ENCODE results near the gene NRP1.

NRP1 gene

DNA sequence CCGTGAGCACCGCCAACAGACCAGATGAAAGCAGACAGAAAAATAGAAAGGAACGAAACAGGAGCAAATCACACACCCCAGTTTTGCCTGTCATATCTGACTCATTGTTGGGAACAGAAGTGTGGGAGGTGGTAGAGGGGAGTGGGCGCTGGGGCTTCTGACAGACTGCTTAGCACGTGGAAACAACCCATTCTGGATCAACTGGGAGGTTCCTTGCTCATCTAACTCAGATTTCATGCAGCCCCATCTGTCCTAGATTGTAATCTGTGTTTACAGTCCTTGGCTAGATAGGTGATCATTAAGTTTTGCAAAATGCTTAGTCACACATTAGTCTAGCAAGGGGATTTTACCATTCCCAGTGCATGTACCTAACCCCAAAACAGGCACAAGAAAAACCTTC, 154.1 kb downstream of the NRP1 start:
- Histone ChIP-seq H3K27ac (ENCODE audit: low read depth, low read length) (no peak overlapping the region), H3K36me3 (ENCODE audit: control insufficient read depth, low read length) (no peaks in the 10 kb centered on the region), H3K9me3 (ENCODE audit: control insufficient read depth, insufficient read depth, low read length) (no peaks in the 10 kb centered on the region), H3K4me3 (ENCODE audit: low read length) (no peak overlapping the region), H3K79me2 (ENCODE audit: control insufficient read depth, low read length) (no peaks in the 10 kb centered on the region), H3K4me2 (ENCODE audit: low read length) (no peak overlapping the region), H3K9me2 (replicated peaks; ENCODE audit: control insufficient read depth, low read length) (no peaks in the 10 kb centered on the region), H3K27me3 (ENCODE audit: control insufficient read depth, low read length) (peaks cover 9% of the 10 kb centered on the region), H4K20me1 (ENCODE audit: control insufficient read depth, insufficient read depth, low read depth, low read length) (no peaks in the 10 kb centered on the region), H3K4me1 (ENCODE audit: control insufficient read depth, low read length) (no peaks in the 10 kb centered on the region), H3F3A (ENCODE audit: control insufficient read depth, insufficient read depth) (no peaks in the 10 kb centered on the region)
- TF ChIP-seq CTCF (IDR thresholded peaks at IDR 0.05; ENCODE audit: low read depth, low read length, poor library complexity, severe bottlenecking): no peak
- TF ChIP-seq EZH2phosphoT487 (IDR thresholded peaks at IDR 0.05; ENCODE audit: borderline replicate concordance, low read length): no peak

- Histone ChIP-seq H4K20me1 (ENCODE audit: control insufficient read depth, insufficient read depth, low read depth, low read length) (no peaks in the 10 kb centered on the region), H3K36me3 (ENCODE audit: control insufficient read depth, low read length) (no peaks in the 10 kb centered on the region), H3K27ac (ENCODE audit: low read depth, low read length) (no peak overlapping the region), H3K27me3 (ENCODE audit: control insufficient read depth, low read length) (peaks cover 9% of the 10 kb centered on the region), H3K4me1 (ENCODE audit: control insufficient read depth, low read length) (no peaks in the 10 kb centered on the region), H3K9me3 (ENCODE audit: control insufficient read depth, insufficient read depth, low read length) (no peaks in the 10 kb centered on the region), H3K4me3 (ENCODE audit: low read length) (no peak overlapping the region), H3K4me2 (ENCODE audit: low read length) (no peak overlapping the region), H3K79me2 (ENCODE audit: control insufficient read depth, low read length) (no peaks in the 10 kb centered on the region), H3F3A (ENCODE audit: control insufficient read depth, insufficient read depth) (no peaks in the 10 kb centered on the region), H3K9me2 (replicated peaks; ENCODE audit: control insufficient read depth, low read length) (no peaks in the 10 kb centered on the region)
- TF ChIP-seq EZH2phosphoT487 (IDR thresholded peaks at IDR 0.05; ENCODE audit: borderline replicate concordance, low read length) (no peak), CTCF (IDR thresholded peaks at IDR 0.05; ENCODE audit: low read depth, low read length, poor library complexity, severe bottlenecking) (no peak)
These were observed 155.4 kb downstream of the NRP1 start for GRCh38 chr10:33179067-33179466.

DNA sequence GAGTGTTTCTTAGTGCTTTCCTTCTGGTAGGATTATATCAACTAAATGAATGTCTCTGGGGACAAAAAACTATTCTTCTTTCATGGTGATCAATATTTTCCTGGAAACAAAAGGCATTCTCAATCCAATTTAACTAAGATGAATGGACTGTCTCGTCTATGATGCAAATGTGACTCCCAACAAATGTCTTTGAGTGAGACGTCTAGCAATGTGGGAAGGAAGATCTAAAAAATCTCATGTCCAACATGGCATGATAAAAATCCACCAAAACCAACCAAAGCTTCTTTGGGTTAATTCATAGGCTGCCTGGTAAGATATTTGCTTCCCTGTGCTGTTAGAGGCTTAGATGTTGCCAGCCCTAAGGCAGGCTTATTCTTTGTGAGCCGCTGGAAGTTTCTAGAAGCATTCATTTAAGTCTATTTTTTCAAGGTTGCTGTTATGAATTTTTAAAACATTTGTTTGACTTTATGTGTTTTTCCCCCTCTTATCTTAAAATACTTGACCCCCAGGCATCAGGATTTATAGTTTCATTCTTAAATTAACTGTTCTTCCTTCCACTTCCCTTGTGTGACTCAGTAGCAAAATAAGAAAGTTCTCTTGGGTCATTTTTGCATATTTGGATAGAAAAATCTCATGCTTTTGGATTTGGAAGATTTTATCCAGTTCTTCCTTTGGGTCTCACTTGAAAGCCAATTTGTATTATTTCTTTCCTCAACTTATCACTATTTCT, 156.3 kb downstream of the NRP1 start:
- Histone ChIP-seq H3K4me1 (ENCODE audit: control insufficient read depth, low read length) (no peaks in the 10 kb centered on the region), H3K9me3 (ENCODE audit: control insufficient read depth, insufficient read depth, low read length) (no peaks in the 10 kb centered on the region), H3F3A (ENCODE audit: control insufficient read depth, insufficient read depth) (no peaks in the 10 kb centered on the region), H3K36me3 (ENCODE audit: control insufficient read depth, low read length) (no peaks in the 10 kb centered on the region), H3K9me2 (replicated peaks; ENCODE audit: control insufficient read depth, low read length) (no peaks in the 10 kb centered on the region), H3K79me2 (ENCODE audit: control insufficient read depth, low read length) (no peaks in the 10 kb centered on the region), H3K27me3 (ENCODE audit: control insufficient read depth, low read length) (peaks cover 15% of the 10 kb centered on the region), H3K4me2 (ENCODE audit: low read length) (no peak overlapping the region), H3K4me3 (ENCODE audit: low read length) (no peak overlapping the region), H4K20me1 (ENCODE audit: control insufficient read depth, insufficient read depth, low read depth, low read length) (no peaks in the 10 kb centered on the region), H3K27ac (ENCODE audit: low read depth, low read length) (no peak overlapping the region)
- no peak for TF ChIP-seq EZH2phosphoT487 (IDR thresholded peaks at IDR 0.05; ENCODE audit: borderline replicate concordance, low read length)

- peaks cover 15% of the 10 kb centered on the region for H3K27me3 ChIP-seq (ENCODE audit: control insufficient read depth, low read length)
- H3K9me3 ChIP-seq (ENCODE audit: control insufficient read depth, insufficient read depth, low read length): no peaks in the 10 kb centered on the region
- TF ChIP-seq EZH2phosphoT487 (IDR thresholded peaks at IDR 0.05; ENCODE audit: borderline replicate concordance, low read length) (no peak), CTCF (IDR thresholded peaks at IDR 0.05; ENCODE audit: low read depth, low read length, poor library complexity, severe bottlenecking) (no peak)
- no peaks in the 10 kb centered on the region for H3K79me2 ChIP-seq (ENCODE audit: control insufficient read depth, low read length)
- H3F3A ChIP-seq (ENCODE audit: control insufficient read depth, insufficient read depth): no peaks in the 10 kb centered on the region
- no peaks in the 10 kb centered on the region for H3K9me2 ChIP-seq (replicated peaks; ENCODE audit: control insufficient read depth, low read length)
- H3K27ac ChIP-seq (ENCODE audit: low read depth, low read length): no peak overlapping the region
- no peaks in the 10 kb centered on the region for H4K20me1 ChIP-seq (ENCODE audit: control insufficient read depth, insufficient read depth, low read depth, low read length)
- no peaks in the 10 kb centered on the region for H3K4me1 ChIP-seq (ENCODE audit: control insufficient read depth, low read length)
- no peak overlapping the region for H3K4me2 ChIP-seq (ENCODE audit: low read length)
- no peak overlapping the region for H3K4me3 ChIP-seq (ENCODE audit: low read length)
- H3K36me3 ChIP-seq (ENCODE audit: control insufficient read depth, low read length): no peaks in the 10 kb centered on the region
These were observed 157.8 kb downstream of the NRP1 start for GRCh38 chr10:33176688-33177087.
